Erythroblast (primary cell): ENCODE data around the gene HID1.

Experiments
- GATA1 ChIP-seq: IDR thresholded peaks from 2 replicates; pipeline ENCODE4 v1.6.1; 2011; ENCODE audit warnings: low read depth, mild to moderate bottlenecking, control low read depth, low read length, moderate library complexity
- POLR2A ChIP-seq: IDR thresholded peaks from 2 replicates; pipeline ENCODE4 v1.6.1; 2011; ENCODE audit warnings: mild to moderate bottlenecking, low read length

DNA sequence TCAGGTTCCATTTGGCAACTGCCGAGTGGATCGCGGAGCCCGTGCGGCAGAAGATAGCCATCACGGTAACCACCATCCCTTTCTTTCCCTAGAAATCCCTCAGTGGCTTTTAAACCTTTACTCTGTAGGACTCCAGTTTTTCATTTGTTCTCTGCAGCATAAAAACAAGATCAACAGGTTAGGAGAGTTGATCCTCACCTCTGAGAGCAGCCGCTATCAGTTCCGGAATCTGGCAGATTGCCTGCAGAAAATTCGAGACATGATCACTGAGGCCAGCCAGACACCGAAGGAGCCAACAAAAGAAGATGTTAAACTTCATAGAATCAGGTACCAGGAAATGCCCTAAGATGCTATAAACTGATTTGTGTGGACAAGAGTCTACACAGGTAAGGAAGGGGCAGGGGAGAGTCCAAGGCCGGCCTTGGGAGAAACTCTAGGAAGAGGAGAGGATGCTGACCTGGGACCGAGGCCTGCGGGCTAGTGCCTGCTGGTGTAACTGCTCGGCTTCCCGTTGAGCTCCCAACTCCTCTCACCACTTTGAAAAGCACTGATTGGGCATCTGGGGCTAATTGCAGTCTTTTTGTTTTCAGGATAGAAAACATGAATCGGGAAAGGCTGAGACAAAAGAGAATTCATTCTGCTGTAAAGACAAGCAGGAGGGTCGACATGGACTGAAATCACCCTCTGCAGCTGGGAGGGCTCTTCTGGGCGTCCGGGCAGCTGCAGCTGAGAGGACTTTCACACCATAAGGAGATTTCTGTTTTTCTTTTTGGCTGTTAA, 48.0 kb upstream of the HID1 start:
- no peak for TF ChIP-seq POLR2A
- no peak for TF ChIP-seq GATA1
